NCI-H1930 (cell line): Measurements from ENCODE around the gene GABBR2.

ENCODE experiments used
- DNase-seq, 2 experiments: peaks; one replicate each; lab custom pipeline; 2025; lab: John Stamatoyannopoulos, UW

Gene GABBR2

DNA sequence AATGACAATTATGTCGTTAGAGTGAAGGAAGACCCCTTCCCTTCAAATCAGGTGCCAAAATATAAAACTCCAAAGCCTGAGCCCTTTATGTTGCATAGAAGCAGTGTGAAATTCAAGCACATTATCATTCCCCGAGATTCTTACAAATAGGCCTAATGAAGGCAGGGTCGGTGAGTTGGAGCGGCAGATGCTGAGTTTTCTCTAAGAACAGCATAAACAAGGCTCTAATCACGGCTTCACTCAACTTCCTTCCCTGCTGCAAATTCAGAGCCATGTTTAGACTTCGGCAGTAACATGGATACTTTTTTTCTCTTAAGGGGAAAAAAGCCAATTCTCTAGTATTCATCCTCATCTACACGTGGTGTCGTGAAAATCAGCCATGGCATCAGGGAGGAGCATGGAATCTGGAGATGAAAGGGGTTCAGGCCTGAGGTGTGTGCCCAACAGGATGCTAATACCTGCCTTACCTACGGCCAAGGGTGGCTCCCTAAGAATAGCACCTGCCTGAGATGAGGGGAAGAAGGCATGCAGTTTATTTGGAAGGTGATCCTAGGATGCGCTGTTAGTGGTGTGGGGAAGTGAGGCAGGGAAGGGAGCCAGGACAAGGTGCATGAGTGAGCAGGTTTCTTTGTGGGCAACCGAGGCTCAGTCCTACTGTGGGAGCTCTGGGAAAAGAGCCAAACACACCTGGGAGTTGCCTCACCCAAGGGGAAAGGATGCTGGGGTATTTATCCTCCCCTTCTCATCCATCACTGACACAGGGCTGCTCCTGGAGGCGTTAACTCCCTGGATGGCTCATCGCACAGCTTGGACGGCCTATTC lies 306.5 kb downstream of the GABBR2 start:
- no peak for DNase-seq

DNA sequence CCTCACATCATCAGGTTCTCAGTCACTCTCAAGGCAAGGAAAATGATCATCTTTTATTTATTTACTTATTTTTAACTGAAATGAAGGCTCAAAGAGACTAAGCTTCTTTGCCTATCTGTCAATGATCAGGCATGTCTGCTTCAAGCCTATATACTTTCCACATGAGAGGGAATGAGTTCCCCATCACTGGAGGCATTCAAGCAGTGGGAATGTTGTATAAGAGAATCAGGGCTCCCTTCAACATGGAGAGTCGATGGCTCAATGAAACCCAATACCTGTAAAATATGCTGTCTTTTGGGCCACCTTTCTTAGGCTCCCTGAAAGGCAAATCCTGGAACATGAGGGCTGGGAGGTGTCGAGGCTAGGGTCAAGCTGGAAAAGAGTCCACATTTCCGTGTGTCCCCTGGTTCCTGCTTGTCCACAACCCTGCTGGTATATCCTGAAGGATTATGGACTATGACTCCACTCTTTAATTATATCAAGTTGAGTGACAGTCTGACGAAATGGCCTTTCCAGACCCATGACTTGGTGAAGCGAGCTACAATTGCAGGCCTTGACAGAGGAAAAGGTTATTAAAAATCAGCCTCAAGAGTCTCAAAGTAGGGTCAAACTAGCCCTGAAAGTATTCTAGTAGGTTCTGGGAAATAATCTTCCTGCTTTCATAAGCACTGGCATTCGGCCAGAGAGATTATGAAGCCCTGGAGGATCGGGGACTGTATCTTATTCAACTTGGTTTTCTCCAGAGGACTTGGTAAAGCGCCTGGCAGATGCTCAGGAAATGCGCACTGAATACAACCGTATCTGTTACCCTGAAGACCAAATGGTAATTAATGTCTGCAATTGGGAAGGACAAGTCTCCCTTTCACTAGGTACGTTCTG lies 307.4 kb downstream of the GABBR2 start:
- no peak for DNase-seq

DNA sequence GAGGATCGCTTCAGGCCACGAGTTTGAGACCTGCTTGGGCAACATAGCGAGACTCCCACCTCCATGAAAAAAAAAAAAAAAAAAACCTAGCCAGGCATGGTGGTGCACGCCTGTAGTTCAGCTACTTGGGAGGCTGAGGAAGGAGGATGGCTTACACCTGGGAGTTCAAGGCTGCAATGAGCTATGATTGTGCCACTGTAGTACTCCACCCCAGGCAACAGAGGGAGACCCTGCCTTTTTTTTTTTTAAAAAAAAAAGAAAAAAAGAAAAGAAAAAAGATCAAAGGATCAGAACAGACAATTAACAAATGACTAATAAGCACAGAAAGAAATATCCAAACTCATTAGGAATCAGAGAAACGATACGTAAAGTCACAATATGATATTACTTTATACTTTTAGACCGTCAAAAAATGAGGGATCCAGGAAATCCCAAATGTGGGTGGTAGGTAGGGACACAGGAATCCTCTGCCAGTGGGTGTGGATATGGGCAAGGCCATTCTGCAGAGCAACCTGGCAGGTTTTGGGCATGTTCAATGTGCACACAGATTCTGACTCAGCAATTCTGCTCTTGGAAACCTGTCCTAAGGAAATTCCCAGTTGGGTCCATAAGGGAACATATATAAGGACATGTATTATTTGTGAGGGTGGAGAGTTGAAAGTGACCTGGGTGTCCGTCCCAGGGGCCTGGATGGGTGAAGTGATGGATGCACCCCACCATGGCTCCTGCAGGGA lies 308.6 kb downstream of the GABBR2 start:
- DNase-seq = no peak

DNA sequence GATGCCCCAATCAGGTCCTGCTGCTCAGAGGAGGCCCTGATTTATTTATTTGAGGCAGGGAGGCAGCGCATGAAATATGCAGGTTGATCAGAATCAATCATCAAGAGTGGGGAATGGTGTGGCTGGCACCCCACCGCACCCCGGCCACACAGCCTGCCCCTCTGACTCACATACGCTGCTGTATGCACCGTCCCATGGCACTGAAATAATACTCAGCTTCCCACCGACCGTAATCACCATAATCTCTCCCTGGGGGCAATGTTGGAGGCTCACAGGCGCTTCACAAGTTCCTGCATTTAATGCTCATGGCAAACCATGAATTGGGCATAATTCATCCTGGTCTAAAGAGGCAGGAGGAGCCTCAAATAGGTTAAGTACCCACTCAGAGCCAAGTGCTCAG lies 312.1 kb downstream of the GABBR2 start:
- DNase-seq = no peak

DNA sequence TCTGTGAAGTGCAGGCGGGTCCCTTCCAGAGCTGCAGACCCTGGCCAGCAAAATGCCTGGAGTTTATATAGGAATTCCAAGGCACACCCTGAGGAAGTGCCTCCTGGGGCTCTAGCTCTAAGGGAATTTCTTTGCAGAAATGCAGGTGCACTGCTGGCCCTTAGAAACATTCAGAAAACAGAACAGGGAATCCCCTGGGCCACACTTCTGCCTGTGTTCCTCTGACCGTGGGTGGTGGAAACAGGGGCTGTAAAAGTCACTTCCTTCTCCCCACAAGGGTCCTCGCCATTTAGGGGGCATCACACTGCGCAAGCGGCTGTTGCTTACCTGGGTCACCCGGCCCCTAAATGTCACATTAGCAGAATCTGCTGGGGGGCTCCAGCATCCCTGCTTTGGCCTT lies 312.5 kb downstream of the GABBR2 start:
- no peak for DNase-seq

DNA sequence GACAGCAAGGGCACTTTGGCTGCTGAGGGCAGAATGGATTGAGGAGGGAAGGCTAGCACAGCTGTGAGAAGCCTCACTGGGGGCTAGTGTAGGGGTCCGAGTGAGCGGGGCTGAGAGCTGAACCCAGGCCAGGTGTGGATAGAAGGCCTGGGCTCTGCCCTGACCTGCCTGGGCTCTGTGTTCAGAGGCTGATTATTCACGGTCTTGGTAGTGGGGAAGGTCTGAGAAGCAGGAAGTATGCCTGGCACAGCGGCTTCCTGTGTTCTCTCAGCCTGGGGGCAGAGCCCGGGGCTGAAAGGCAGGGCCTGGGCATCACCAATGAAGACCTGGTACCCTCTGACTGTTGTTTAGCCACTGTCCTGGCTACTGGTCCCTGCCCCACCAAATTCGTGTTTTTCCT lies 316.9 kb downstream of the GABBR2 start:
- no peak for DNase-seq

DNA sequence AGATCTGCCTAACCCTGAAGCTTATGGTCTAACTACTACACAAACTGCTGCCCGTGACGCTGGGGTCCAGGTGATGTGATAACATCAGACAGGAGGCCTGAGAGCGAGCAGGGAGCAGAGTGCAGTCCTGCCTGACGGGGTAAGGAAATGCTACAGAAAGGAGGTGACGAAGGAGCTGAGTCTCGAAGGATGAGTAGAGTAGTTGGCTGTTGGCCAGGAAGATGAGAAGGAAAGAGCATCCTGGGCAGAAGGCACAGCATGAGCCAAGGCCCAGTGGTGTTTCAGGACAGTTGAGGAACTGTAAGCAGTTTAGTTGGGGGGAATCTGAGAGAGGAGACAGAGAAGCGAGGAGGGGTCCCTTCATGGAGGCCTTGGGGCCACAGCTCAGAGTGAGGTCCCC lies 317.3 kb downstream of the GABBR2 start:
- DNase-seq = no peak

DNA sequence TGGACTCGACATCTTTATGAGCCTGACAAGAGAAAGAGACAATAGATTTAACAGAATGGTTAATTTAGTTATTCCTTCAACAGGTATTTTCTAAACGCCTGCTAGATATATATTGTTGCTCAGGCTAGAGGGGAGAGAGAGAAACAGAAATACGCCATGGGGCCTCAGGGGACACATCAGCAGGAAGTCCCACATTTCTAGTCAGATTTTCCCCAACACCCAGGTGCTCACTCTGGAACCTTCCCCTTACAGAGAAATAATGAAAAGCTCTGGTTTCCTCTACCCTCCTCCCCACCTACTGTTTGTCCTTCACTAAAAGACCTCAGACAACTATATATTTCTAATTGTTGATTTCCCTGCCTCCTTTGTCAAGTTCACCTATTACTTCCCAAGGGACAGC lies 323.0 kb downstream of the GABBR2 start:
- no peak for DNase-seq

DNA sequence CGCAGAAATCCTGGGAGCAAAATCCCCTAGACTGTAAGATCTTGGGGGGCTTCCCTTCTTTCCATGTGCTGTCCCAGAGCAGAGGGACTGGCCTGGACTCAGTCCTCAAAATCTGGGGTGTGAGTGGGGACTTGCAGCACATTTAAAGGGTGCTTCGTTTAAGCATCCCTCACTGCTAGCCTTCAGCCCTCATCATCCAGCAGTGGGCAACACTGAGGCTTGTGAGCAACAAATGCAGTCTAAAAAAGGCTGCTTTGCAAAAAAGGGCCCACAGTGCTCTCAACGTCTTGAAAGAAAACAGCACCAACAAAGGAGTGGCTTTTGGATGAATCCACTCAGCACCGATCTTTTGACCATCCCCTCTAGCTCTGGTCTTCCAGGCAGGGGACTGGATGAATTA lies 325.0 kb downstream of the GABBR2 start:
- no peak for DNase-seq

DNA sequence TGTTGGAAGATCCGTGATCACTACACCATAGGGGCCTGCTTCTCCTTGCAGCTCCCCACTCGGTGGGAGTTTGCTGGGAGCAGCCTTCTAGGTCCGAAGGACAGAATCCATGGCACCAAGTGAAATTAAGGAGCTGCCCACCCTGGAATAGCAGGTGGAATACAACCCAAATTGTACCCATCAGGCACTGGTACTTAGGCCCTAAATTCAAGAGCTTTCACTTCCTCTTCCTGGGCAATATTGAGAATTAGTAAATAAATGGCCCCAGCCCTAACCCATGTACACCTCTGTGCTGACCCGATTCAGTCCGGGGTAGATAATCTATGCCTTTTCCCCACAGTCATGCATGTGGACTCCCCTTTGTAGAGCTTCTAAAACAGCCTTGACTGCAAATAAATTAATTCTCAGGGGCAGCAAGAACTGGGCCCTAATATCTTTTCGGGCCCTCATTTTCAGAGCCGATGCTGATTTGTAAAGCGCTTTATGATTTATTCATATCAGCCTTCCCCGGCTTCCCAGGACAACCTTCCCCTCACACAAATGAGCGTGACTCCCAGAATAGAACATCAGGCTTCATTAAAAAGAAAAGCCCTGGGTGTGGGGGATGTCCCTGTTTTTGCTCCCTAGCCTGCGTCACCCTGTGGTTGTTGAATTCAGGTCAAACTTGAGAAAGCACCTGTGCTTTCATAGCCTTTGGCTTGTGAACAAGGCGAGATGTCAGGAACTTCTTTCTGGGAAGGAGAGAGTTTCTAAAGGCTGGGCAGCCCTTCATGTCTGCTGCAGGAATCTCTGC lies 327.2 kb downstream of the GABBR2 start:
- DNase-seq = no peak

DNA sequence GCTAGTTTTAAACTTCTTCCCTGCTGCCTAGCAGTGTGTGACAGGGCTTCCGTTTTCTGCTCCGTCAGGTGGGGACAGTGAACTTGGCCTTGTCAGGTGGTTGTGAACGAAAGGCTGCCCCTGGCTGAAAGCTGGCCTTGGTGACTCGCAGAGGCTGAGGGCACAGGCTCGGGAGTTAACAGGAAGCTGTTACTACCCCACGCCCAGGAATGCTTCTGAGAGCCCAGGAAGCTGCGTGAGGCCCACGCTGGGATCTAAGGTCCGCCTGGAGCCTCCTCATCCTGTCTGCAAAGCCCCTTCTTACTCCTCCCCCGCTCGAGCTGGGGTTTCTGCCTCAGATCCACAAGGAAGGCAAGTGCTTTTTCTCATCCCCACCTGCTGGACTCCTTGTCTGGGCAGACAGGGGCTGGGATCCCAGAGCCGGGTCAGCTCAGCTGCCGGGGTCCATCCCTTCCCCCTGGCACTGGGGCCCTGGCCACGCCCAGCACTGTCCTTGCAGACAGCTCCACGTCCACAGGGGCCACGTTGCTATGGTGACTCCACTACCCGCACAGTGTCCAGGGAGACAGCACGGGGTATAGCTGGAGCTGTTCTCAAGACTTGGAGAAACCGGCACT lies 328.6 kb downstream of the GABBR2 start:
- no peak for DNase-seq

DNA sequence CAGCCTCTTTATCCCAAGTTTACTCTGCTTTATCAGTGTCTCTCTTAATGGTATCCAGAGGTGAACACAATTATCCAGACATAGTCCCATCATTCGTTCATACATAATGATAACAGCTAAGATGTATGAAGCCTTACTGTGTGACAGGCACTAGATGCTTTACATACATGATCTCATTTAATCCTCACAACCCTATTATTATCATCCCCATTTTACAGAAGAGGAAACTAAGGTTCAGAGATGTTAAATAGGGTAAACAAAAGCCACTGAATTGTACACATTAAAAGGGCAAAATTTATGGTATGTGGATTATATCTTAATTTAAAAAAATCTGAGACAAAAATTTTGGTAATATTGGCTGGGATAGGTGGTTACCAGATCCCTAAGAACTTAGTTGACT lies 329.2 kb downstream of the GABBR2 start:
- no peak for DNase-seq

DNA sequence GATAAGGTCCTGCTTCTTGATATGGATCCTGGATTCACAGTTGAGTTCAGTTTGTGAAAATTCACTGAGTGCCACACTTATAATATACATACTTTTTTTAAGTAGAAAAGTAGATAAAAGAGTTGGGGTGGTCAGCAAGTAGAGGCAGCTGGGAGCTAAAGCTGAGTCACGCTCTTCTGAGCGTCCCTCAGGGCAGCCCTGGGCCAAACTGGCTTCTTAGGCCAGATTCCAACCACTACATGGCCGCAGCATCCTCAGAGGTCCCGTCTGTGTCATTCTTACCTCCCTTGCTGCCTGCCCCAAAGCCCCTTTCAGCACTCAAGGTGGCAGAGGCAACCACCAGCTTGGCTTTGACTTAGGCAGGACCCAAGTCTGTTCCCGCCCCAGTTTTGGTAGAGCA lies 329.9 kb downstream of the GABBR2 start:
- DNase-seq = no peak

DNA sequence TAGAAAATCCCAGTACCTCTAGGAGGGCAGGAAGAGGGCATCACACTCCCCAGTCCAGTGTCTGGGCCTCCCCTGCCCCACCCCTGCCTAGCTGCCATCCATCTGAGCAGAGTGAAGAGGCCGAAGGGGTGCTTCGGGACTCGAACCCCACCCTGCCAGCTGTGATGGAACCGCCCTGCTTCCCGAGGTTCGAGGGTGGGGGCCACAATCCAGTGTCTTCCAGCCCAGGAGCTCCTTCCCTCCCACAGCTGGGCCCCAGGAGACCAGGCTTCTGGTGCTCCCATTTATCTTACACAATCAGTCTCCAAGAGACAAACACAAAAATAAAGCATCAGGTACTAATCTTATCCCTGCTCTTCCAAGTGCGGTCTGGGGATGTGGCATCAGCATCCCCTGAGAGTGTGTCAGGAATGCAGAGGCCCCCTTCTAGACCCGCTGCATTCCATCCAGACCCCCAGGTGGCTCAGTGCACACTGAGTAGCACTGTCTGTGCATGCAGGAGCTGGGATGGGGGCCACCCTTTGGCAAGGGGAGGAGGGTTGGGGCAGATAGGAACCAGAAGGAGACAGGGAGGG lies 330.4 kb downstream of the GABBR2 start:
- no peak for DNase-seq

DNA sequence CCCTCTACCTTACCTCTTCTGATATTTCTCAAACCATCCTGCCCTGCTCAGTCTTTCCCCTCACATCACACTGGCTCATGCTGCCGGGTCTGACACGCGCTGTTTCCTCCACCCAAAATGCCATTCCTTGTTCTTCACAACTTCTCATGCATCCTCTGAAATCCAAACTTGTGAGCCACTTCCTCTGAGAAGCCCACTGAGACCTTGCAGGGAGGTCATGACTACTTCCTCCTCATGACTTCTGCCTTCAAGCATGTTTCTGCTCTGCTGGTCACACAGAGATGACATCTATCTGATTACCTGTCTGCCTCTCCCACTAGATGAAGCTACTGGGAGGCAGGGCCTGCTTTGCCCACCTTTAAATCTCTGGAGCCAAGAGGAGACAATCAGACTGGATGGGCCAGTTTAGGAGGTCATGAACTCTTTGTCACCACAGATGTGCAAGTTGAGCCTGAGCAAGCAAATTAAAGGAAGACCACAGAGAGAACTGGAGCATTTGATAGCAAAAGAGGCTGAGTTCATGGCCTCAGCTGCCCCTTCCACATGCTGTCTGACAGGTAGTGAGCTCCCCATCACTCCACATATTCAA lies 333.5 kb downstream of the GABBR2 start:
- DNase-seq = no peak

DNA sequence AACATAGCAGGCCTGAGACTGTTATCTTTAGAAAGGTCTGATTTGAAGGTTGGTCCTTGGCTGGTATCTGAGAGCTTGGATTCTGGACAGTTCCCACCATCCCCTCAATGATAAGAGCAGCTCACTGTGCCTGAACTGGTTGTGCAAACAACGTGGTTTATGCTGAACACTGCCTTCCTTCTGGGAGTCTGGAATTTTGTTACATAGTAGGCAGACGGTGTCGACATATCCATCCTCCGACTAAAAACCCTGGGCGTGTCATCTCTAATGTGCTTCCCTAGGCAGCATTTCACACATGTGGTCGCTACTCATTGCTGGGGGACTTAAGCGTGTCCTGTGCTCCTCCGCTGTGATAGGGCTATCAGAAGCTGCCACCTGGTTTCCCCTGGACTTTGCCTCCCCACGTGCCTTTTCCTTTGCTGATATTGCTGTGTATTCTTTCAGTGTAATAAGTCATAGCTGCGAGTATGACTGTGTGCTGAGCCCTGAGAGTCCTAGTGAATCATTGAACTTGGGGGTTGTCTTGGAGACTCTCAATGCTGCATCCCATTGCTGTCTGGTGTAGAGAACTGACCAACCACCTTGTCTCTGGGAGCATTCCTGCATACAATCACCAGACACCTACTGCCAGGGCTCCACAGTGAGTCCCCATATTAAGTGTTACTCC lies 334.2 kb downstream of the GABBR2 start:
- DNase-seq = no peak

DNA sequence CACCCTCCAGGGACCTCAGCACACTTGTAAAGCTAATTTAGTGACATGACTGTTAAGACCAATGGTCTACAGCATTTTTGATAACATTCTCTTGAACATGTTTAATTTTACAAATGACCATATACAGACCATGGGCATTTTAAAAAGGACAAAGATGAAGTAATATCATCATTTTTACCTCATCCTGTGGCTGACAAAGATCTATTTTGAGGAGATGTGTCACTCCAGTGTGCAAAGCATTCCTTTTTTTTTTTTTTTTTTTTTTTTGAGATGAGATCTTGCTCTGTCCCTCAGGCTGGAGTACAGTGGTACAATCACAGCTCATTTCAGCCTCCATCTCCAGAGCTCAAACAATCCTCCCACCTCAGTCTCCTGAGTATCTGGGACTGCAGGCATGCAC lies 335.1 kb downstream of the GABBR2 start:
- no peak for DNase-seq

DNA sequence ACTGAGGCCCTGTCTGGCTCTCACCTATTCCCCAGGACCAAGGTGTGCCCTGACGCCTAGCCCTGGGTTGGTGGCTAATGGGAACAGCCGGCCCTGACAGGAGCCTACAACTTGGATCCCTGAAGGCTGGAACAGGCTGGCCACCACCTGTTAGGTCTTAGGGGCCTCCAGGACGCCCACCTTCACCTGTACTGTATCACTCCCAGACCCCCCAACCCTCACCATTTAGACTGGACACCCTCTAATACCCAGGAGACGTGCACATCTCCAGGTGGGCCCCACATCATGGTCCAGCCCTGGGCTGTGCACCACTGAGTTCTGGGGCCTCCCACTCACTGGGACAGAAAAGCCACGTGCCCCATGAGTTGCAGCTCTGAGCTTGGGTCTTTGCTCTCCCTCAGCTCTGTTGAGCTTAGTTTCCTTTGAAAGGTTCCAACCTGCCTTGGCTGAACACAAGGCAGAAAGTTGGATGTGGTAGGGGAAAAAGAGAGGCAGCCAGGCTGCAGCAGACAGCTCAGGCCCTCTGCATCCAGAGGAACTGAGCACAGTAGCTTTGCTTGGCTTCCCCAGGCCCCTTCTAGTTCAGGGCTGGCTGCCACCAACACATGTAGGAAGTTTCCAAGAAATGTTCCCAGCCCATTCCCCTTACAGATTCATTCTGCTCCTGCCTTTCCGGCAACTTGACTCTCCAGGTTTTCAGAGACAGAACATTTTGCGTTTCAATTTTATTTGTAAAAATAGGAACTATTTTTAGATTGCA lies 336.5 kb downstream of the GABBR2 start:
- no peak for DNase-seq

DNA sequence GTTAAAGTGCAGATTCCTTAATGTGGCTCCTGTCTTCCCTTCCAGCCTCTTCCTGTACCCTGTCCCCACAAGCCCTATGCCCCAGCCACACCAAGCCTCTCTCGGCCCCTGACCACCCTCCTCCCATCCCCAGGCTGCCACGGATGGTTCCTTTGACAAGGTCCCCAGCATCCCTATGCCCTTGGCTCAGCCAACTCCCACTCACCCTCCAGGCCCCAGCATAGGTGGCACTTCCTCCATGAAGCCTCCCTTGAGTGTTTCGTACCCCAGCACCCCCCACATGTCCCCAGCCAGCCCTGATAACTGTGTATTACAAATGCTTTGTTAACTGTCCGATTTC lies 337.8 kb downstream of the GABBR2 start:
- DNase-seq = no peak
